NT2/D1 (cell line): ENCODE data around the gene TM9SF4.
"Not testable (repeated sequence)": the region's sequence is repeated elsewhere in the genome, so short reads cannot be mapped to it uniquely, and the experiment has no call there.

Experiments used
- YY1 ChIP-seq: IDR thresholded peaks from 2 replicates; pipeline ENCODE4 v1.6.1; 2011; ENCODE audit not compliant: insufficient read length, insufficient read depth
- ZNF274 ChIP-seq: IDR thresholded peaks from 2 replicates; pipeline ENCODE4 v1.6.1; 2011; ENCODE audit warnings: mild to moderate bottlenecking, low read depth, low read length

GRCh38 chr20:32118427-32118826 lies 8.9 kb downstream of the TM9SF4 start:
- TF ChIP-seq YY1, ZNF274: not testable (repeated sequence)
